GM19438 (cell line): ENCODE results near the gene LTA.

ENCODE experiments used
- ATAC-seq: cut with Tn5 transposase; IDR thresholded peaks from one replicate; pipeline ENCODE4 v1.9.1; 2021; ENCODE audit warnings: low read depth; ENCODE audit not compliant: unreplicated experiment

Gene LTA

DNA sequence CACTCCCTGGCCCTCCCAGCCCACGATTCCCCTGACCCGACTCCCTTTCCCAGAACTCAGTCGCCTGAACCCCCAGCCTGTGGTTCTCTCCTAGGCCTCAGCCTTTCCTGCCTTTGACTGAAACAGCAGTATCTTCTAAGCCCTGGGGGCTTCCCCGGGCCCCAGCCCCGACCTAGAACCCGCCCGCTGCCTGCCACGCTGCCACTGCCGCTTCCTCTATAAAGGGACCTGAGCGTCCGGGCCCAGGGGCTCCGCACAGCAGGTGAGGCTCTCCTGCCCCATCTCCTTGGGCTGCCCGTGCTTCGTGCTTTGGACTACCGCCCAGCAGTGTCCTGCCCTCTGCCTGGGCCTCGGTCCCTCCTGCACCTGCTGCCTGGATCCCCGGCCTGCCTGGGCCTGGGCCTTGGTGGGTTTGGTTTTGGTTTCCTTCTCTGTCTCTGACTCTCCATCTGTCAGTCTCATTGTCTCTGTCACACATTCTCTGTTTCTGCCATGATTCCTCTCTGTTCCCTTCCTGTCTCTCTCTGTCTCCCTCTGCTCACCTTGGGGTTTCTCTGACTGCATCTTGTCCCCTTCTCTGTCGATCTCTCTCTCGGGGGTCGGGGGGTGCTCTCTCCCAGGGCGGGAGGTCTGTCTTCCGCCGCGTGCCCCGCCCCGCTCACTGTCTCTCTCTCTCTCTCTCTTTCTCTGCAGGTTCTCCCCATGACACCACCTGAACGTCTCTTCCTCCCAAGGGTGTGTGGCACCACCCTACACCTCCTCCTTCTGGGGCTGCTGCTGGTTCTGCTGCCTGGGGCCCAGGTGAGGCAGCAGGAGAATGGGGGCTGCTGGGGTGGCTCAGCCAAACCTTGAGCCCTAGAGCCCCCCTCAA is at the start of gene LTA:
Gene LTA, plus strand, starts transcription at position 249 of the 871 bp plus-strand sequence. Its CDS starts 454 bp downstream, at position 703.
- no peak for ATAC-seq

DNA sequence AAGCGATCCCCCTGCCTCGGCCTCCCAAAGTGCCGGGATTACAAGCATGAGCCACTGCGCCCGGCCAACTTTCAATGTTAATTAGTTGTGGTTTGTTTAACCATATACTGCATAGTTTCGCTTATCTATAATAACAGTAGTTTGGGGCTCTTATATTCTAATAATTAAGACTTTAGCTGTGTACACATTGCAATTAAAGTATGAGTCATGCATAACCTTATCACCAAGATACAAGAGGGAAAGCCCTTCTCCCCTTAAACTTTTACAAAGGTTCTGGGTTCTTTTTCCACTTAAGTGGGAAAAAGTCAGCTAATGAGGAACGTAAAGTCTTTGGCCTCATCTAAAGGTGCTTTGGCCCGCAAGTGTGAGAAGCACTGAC is 46.5 kb upstream of the LTA start:
- no peak for ATAC-seq

DNA sequence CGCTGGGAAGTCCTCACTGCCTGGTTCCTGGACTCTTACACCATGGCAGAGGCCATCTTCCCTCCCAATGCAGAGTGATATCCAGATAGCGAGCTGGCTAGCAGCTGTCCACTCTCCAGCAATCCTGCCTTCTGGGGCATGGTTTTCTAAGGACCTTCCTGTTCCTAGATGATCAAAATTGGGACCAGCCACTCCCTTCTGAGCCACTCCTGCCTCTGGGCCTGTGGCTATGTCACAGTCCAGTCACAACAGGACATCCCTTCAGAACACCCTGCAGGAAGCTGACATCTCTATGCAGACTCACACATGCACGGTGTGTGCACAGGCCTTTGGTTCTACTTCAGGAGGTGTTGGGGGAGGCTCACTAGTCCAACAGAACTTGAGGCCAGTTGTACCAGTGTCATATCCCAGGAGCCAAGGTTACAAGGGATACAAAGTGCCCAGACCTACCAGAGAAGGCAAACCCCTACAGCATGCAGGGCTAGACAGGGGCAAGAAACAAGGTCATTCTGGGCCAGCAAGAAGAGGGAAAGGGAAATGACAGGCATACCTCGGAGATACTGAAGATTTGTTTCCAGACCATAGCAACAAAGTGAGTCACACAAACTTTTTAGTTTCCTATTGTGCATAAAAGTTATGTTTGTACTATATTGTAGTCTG is 46.0 kb upstream of the LTA start:
- ATAC-seq: no peak

DNA sequence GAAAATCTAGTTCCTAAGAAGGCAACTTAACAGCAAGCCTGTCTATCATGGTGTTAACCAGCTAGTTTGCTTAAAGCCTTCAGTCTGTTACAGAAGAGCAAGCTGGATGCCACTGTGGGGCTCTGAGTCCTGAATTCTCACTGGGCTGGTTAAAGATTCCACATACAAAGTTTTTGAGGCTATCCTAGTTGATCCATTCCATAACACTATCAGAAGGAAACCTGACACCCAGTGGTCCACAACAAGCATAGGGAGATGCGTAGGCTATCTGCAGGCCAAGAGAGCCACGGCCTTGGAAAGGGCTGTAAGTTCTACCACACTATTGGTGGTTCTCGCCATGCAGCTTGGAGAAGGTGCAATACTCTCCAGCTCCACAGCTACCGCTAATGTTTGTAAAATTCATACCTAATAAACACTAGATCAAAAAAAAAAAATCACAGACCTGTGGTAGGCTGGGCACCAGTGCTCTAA is 43.7 kb upstream of the LTA start:
- ATAC-seq: no peak

- ATAC-seq: no peak
Observed at GRCh38 chr6:31528821-31529328, 43.2 kb upstream of the LTA start, which contains the start of gene MCCD1. TSS of gene MCCD1 (plus strand) at chr6:31528962. CDS start at chr6:31529015, 53 bp downstream.

- ATAC-seq: no peak
Observed at GRCh38 chr6:31529329-31530150, 42.5 kb upstream of the LTA start.

DNA sequence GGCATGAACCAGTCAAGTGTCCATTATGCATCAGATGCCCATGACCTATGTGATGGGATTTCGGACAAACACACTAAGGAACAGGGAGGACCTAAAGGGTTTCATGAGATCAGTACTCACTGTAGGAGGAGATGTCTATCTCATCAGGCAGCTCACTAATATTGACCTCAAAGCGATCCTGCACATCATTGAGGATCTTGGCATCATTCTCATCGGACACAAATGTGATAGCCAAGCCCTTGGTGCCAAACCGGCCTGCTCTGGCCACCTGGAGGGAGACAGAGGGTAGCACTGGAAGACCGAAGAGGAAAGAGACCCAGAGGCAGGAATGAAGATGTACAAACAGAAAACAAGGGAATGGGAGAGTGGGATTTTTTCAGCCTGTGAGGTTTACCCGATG is 41.4 kb upstream of the LTA start:
- no peak for ATAC-seq

DNA sequence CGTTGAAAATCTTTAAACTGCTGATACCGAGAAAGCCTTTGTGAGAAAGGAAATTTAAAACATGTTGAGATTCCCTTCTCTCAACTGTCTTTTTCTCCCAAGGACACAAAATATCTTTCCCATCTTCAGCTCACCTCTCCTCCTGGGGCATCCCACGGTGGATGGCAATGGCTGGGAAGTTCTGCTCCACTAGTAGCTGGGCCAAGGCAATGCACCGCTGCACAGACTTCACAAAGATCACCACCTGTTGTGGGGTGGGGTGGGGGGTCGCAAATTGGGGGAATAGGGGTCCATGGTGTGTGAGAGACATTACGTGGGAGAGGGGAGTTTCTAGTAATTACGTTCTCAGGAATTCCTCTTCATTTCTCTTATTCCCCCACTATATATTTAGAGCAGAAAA is 40.9 kb upstream of the LTA start:
- ATAC-seq: no peak

DNA sequence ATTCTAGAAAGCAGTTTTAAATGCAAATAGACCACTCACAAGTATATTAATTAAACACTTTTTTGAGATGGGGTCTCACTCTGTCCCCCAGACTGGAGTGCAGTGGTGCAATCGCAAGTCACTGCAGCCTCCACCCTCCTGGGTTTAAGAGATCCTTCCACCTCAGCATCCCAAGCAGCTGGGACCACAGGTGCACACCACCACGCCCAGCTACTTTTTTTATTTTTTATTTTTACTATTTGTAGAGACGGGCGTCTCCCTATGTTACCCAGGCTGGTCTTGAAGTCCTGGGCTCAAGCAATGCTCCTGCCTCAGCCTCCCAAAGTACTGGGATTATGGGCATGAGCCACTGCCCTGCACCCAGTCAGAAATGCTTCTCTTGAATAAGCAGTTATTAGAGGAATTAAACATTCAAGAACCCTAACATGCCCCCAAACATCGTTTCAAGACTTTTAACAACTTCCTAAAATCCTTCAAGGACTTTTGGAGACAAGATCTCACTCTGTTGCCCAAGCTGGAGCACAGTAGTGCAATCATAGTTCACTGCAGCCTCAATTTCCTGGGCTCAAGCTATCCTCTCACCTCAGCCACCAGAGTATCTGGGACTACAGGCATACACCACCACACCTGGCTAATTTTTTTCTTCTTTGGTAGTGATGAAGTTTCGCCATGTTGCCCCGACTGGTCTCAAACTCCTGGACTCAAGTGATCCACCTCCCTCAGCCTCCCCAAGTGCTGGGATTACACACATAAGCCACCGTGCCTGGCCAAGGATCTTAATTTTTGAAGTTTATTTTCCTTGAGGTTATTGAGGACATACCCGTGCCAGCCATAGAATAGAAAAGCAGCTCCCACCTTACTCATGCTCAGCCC is 40.1 kb upstream of the LTA start:
- no peak for ATAC-seq

DNA sequence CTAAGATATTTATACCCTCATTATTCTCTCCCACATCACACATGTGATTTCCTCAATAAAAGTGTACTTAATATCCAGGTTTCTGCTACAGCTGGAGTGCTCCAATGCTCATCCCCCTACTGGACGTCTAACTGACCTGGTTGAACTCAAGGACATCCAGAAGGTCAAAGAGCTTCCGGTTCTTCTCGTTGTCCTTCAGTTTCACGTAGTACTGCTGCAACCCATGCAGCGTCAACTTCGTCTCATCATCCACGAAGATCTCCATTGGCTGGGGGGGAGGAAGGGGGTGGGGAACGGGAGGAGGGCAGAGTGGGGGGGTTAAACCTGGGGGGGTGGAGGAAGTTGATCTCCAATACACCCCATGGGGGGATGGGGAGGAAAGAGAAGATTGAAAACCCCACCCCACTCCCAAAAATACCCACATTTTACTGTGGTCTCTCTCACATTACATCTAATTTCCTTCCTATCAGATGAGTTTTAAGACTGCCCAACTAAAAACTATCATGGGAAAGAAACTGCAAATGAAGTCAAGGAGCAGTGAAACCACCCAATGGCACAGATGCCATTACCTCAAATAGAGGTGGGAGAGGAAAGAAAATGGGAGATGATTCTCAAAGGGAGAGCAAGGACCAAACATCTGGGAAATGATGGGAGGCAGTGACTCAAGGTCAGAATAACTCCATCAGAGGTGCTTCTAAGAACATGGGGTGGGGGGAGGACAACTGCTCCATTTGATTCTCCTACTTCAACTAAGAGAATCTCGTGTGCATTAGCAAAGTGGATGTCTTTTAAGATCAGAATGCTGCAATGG is 39.2 kb upstream of the LTA start:
- ATAC-seq: no peak

DNA sequence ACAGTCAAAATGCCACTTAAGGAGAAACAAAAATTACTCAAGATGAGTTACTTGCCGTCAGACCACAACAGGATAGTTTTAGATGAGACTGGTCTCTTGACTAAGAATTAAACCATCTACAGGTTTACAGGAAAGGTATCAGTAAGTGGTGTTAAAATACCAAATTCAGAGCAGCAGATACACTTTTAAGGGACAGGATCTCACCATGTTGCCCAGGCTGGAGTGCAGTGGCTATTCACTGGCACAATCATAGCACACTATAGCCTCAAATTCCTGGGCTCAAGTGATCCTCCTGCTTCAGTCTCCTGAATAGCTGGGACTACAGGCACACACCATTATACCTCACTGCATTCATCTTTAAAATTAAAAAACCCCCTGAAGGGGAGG is 38.6 kb upstream of the LTA start:
- ATAC-seq: no peak

GRCh38 chr6:31534011-31534410 is 38.1 kb upstream of the LTA start:
- no peak for ATAC-seq

DNA sequence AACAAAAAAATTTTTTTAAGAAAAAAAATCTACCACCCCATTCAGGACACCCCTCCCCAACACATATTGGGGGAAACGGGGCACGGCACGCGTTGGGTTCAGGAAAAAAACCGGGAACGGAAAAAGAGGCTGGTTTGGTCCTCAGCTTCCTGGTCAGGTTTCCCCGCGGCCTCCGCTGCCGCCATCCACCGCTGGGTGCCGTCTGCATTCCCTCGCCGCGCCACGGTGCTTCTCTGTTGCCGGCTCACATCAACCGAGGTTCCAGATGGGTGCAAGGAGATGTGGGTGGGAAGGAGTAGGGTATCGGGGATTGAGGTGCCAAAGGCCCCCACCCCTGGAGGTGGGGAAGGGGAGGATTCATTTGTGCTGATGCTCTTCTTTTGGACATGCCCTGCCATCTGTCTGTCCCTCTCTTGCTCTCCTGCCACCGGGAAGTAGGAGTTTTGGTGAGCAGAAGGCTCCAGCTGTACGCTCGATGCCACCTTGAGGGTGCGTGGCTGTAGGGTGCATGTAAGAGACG is 37.5 kb upstream of the LTA start:
- no peak for ATAC-seq

DNA sequence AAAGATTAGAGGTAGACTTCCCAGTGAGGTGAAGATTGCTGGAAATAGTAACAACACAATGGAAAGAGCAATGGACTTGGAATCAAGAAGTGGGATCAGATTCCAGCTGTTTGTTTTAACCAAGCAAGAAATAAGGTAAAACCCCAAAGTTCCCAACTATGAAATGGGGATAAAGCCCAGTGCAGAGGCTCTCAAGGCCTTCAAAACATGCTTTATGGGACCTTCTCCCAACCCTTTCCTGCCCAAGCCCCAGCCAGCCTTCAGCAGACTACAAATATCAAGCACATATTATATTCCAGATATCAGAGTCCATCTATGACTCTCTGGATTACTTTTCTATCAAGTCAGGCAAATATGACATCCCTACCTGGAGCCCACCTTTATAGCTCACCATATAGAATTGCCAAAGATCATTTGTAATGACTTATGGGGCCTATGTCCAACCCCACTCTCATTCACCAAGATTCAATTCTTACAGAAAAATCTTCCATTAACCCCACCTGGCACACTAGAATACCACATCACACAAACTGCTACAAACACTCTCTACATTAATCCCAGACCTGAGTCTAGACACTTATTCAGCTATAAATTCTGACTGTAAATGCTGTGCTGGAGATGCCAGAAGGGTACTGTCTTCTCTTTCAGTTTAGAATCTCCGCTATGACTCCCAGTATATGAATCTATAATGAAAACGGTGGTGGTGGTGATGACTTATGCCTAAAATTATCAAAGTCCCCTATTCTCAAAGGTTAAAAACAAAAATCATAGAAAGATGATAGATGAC is 36.4 kb upstream of the LTA start:
- no peak for ATAC-seq

DNA sequence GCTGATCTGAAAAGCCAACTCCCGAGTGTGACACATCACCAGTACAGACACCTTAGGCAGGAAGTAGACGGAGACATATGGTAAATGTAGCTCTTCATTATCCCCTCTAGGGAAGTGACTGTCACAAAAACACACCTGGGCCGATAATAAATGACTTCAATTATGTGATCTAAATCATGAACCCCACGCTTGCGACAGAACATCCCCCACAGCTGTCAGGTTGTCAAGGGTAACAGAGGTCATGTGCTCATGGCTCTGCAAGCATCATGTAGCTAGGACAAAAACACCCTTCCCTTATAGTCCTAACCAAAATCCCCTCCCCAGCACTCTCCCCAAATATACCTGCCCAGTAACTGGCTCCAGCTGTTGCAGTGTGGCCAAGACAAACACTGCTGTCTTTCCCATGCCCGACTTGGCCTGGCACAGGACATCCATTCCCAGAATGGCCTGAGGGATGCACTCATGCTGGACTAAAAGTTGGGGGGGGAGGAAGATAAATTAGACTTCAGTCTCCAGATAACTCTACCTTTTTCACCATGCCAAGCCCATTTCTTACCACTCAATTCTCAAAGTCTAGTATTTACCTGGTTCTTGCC is 33.2 kb upstream of the LTA start:
- no peak for ATAC-seq

GRCh38 chr6:31540640-31541039 is 31.4 kb upstream of the LTA start:
- ATAC-seq: no peak

DNA sequence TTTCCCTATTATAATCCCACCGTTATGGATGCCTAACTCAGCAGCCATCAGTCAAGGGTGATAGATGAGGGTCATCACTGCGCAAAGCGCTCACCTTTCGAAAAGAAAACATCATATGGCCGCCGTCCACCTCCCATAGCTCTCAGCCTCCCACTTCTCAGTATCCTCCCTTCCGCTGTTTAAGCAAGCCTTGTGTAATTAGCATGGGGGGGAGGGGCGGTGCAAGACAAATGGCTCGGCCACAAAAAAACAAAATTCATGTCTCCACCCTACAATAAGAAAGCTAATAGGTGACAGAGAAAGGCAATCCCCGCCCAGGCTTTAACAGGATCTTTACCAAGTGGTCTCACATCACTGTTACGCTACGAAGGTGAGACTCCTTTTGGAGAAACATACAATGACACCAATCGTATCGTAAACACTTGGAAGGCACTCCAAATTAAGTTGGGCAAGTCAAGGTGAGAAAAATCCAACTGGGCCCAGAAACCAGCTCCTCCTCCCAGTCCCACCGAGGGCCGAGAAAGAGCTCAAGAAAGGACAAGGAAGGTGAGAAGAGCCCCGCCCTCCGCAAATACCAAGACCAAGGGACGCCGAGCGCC is 30.9 kb upstream of the LTA start:
- peak; percentile 21 for ATAC-seq
